ENCODE measurements around the gene HMGN1.
"Not testable (repeated sequence)": the region's sequence is repeated elsewhere in the genome, so short reads cannot be mapped to it uniquely, and the experiment has no call there.

GRCh38 chr21:39369896-39370288 is 21.0 kb upstream of the HMGN1 start:
- not testable (repeated sequence) for TF ChIP-seq CTCF (conservative IDR thresholded peaks at IDR 0.05; ENCODE audit: low read length); EZH2phosphoT487 (IDR thresholded peaks at IDR 0.05; ENCODE audit: borderline replicate concordance)

Data from Loucy (cell line).